Gastrocnemius medialis (tissue), 4 donors: ENCODE results near the gene SULF2.

Source experiments
- CTCF ChIP-seq, 5 experiments: fragments of 450-650 bp in 3 of 5; fragments of 200-600 bp in 2 of 5; sonication (generic) in 2 of 5; IDR thresholded peaks in 4 of 5; conservative IDR thresholded peaks in 1 of 5; 1 replicate in 4 of 5; 2 replicates in 1 of 5; pipeline ENCODE4 v1.5.1; 2016 to 2019; ENCODE audit warnings: antibody characterized with exemption in 5 of 5, mild to moderate bottlenecking in 3 of 5, moderate library complexity in 3 of 5
- POLR2A ChIP-seq, 2 donors: fragments of 450-650 bp; IDR thresholded peaks; one replicate each; pipeline ENCODE4 v1.6.1; 2017; ENCODE audit warnings: antibody characterized with exemption in 2 of 2, mild to moderate bottlenecking in 2 of 2, moderate library complexity in 2 of 2

GRCh38 chr20:47748069-47748468 lies 37.2 kb downstream of the SULF2 start:
- TF ChIP-seq CTCF (IDR thresholded peaks at IDR 0.05 in 4 of 5, conservative IDR thresholded peaks at IDR 0.05 in 1 of 5) (no peak), POLR2A (IDR thresholded peaks at IDR 0.05) (no peak)
